Jurkat, Clone E6-1 (cell line): ENCODE results near the gene B3GNT2.
"Not testable (repeated sequence)": the region's sequence is repeated elsewhere in the genome, so short reads cannot be mapped to it uniquely, and the experiment has no call there.

Experiments used
- DNase-seq: peaks from one replicate; pipeline ENCODE4 v3.0.0-alpha.2; 2011; ENCODE audit warnings: low read depth, low spot score
- H3K4me3 ChIP-seq: 2 replicates; pipeline ENCODE4 v1.5.1; 2011; ENCODE audit warnings: mild to moderate bottlenecking, low read length, control low read depth, moderate library complexity

B3GNT2 gene

GRCh38 chr2:62181843-62182242 is 14.1 kb upstream of the B3GNT2 start:
- H3K4me3 ChIP-seq: 0 out of 2 replicates have a peak overlapping the region, but pooled peaks have one; percentile 25

GRCh38 chr2:62184512-62185230 is 11.2 kb upstream of the B3GNT2 start:
- no peak for DNase-seq
- H3K4me3 ChIP-seq: no peak overlapping the region

More at GRCh38 chr2:62181843-62182242, 14.1 kb upstream of the B3GNT2 start:
- peak; percentile 81 for DNase-seq

- H3K4me3 ChIP-seq: no peak overlapping the region
- DNase-seq: no peak
Observed at GRCh38 chr2:62185475-62186155, 10.3 kb upstream of the B3GNT2 start.

GRCh38 chr2:62186156-62186905 is 9.6 kb upstream of the B3GNT2 start:
- no peak for DNase-seq
- H3K4me3 ChIP-seq: no peak overlapping the region

- no peak overlapping the region for H3K4me3 ChIP-seq
- no peak for DNase-seq
Observed at GRCh38 chr2:62187246-62187645, 8.7 kb upstream of the B3GNT2 start.

GRCh38 chr2:62188416-62188815 is 7.5 kb upstream of the B3GNT2 start:
- H3K4me3 ChIP-seq: no peak overlapping the region
- no peak for DNase-seq

- no peak overlapping the region for H3K4me3 ChIP-seq
- DNase-seq: peak; percentile 78
Observed at GRCh38 chr2:62189196-62189595, 6.7 kb upstream of the B3GNT2 start.

GRCh38 chr2:62192811-62193210 is 3.1 kb upstream of the B3GNT2 start:
- peak; percentile 42 for DNase-seq
- no peak overlapping the region for H3K4me3 ChIP-seq

GRCh38 chr2:62194558-62195420 is 1.1 kb upstream of the B3GNT2 start:
- no peak for DNase-seq
- H3K4me3 ChIP-seq: peak overlapping the region; percentile 84

GRCh38 chr2:62196278-62196901 is 475 bp downstream of the B3GNT2 start:
- H3K4me3 ChIP-seq: peak overlapping the region; percentile 84
- DNase-seq: no peak

GRCh38 chr2:62197011-62197924 is 1.4 kb downstream of the B3GNT2 start:
- H3K4me3 ChIP-seq: peak overlapping the region; percentile 84
- DNase-seq: no peak

GRCh38 chr2:62197925-62198633 is 2.2 kb downstream of the B3GNT2 start:
- DNase-seq: no peak
- H3K4me3 ChIP-seq: peak overlapping the region; percentile 84

- not testable (repeated sequence) for H3K4me3 ChIP-seq, DNase-seq
Observed at GRCh38 chr2:62198854-62199253, 2.9 kb downstream of the B3GNT2 start.

- H3K4me3 ChIP-seq: no peak overlapping the region
- no peak for DNase-seq
Observed at GRCh38 chr2:62199392-62200125, 3.6 kb downstream of the B3GNT2 start.

- no peak for DNase-seq
- H3K4me3 ChIP-seq: no peak overlapping the region
Observed at GRCh38 chr2:62200291-62200841, 4.5 kb downstream of the B3GNT2 start.

- DNase-seq: no peak
- H3K4me3 ChIP-seq: no peak overlapping the region
Observed at GRCh38 chr2:62200868-62201267, 5.0 kb downstream of the B3GNT2 start.
